ENCODE results near the gene HS3ST3A1. TPM values are rescaled to one million over a fixed set of nuclear protein-coding genes. Genes with fewer than 3 reads are reported as not detected.
"Not testable (repeated sequence)": the region's sequence is repeated elsewhere in the genome, so short reads cannot be mapped to it uniquely, and the experiment has no call there.

The HS3ST3A1 gene
- polyA plus RNA-seq, 1 donor: 1.6 TPM

GRCh38 chr17:13540546-13540945 lies 61.2 kb downstream of the HS3ST3A1 start:
- no peak for DNase-seq

GRCh38 chr17:13539421-13539820 lies 62.3 kb downstream of the HS3ST3A1 start:
- DNase-seq: no peak

GRCh38 chr17:13538841-13539411 lies 62.8 kb downstream of the HS3ST3A1 start:
- DNase-seq: no peak

GRCh38 chr17:13537871-13538643 lies 63.7 kb downstream of the HS3ST3A1 start:
- DNase-seq: no peak

DNA sequence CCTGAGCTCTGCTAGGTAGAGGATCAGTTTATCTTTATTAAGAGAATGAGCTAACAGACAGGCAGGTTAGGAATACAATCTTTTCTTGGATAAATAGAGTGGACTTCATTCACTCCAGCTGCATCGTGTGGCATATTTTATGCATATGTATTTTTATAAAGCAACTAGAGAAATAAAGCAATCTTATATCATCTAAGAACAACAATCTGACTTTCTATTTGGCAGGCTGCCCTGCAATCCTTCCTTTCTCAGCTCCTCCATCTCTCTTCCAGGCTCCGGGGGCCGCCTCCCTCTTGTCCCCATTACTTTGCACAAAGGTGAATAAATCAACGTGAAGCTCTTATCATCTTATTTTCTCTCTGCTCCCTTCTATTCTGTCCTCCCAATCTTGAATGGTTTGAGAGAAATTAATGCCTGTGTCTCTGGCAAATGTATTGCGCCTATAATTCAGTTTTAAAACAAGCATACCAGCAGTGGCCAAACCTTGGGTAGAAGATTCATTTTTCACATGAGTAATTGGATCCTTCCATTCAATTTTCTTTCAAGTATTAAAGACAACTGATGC lies 64.5 kb downstream of the HS3ST3A1 start:
- no peak for DNase-seq

GRCh38 chr17:13534946-13535345 lies 66.8 kb downstream of the HS3ST3A1 start:
- DNase-seq: no peak

DNA sequence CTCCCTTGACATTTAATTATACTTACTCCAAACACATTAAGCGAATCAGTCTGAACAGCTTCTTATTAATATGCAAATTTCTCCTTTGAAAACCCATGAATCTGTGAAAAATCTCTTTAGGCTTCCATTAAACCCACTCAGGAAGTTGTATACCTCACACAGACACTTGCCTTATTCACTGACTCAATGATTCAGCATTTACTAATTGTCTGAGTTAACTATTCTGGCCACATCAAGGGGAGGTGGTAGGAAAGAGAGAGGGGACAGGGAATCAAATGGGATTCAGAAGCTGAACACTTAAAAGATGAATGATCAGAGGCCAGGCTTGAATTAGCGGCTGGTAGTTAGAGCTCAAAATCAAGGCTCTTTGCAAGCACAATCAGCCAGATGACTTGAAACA lies 70.0 kb downstream of the HS3ST3A1 start:
- DNase-seq: no peak

- DNase-seq: no peak
These were observed 75.9 kb downstream of the HS3ST3A1 start for GRCh38 chr17:13525876-13526275.

GRCh38 chr17:13523164-13523563 lies 78.6 kb downstream of the HS3ST3A1 start:
- no peak for DNase-seq

- no peak for DNase-seq
These were observed 79.0 kb downstream of the HS3ST3A1 start for GRCh38 chr17:13522749-13523148.

DNA sequence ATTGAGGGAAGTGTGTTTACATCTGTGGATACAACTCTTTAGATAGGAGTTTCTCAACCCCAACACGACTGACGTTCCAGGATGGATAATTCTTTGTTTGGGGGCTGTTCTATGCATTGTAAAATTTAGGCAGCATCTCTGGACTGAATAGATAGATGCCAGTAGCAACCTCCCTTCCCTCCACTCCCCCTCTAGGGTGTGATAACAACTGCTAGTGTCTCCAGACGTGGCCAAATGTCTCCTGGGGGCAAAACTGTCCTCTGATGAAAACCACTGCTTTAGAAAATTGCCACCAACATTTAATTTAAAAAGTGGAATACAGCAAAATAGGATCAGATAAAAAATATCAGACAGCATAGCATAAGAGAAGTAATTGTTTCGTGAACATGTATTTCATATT lies 79.9 kb downstream of the HS3ST3A1 start:
- no peak for DNase-seq

DNA sequence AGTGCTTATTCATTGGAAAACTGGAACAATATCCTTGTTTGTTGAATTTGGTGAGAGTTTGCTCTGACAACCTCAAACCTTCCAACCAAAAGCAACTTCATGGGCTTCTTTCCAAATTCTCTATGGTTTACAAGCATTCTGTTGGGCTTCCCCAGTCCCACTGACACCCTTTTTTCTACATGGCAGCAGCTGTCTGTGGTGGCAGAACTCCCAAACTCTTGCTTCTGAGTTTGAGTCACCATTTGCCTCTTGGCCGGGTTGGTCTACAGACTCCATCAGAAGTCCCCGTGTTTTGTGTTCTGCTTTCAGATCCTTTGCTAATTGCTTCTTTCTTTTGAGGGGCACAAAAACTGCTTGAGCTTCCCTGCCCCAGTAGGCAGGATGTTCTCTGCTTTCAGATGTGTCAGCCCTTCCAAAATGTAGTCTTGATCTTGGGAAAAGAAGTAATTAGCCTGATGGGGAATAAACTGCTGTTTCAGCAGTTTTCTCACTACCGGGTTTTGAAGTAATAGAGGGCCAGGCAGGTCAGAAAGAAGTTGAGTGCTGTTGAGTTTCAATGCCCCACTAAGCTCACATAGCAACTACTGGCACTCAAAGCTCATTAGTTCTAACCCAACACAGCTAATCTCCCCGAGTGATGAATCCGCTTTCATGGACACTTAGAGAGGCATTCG lies 80.7 kb downstream of the HS3ST3A1 start:
- no peak for DNase-seq

DNA sequence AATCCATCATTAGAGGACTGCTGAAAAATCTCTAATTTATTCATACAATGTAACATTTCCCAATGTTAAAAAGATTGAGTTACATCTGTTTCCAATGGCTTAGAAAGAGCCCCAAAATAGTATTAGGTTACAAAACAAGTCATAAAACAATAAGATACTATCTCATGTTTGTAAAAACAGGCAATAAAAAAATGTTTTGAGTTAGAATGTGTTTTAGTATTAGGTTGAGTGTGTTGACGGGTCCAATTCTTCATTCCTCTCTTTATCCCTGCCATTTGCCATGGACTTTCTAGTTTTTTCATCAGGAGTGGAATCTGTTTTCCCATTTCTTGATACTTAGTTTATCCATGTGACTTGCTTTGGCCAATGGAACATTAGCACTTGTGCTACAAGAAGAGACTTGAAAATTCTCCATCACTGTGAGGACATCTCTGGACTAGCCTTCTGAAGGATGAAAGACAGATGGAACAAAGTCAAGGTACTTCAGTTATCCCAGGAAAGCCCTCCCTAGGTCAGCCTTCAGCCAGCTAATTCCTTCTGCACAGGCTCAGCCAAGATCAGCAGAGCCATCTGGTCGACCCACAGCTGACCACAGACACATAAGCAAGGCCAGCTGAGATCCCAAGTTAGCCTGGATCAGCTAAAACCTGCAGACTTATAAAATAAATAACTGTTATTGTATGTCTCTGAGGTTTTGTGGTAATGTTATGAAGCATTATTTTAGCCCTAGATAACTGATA lies 83.3 kb downstream of the HS3ST3A1 start:
- DNase-seq: no peak

DNA sequence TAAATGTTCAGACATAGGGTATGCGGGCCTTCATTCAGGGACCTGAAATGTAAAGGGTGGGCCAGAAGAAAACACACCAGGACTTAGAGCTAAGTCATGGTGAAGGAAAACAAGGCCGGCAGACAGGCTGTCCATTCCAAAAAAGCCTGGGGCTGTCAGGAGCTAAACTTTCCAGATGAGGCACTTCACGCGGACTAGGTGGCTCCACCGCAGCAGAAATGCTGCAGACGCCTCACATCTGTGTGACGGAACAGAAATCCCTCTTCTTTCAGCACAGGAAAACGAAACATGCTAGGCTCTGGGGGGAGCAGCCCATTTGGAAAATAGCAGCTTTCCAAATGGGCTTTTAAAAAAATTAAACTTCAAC lies 88.7 kb downstream of the HS3ST3A1 start:
- DNase-seq: no peak

DNA sequence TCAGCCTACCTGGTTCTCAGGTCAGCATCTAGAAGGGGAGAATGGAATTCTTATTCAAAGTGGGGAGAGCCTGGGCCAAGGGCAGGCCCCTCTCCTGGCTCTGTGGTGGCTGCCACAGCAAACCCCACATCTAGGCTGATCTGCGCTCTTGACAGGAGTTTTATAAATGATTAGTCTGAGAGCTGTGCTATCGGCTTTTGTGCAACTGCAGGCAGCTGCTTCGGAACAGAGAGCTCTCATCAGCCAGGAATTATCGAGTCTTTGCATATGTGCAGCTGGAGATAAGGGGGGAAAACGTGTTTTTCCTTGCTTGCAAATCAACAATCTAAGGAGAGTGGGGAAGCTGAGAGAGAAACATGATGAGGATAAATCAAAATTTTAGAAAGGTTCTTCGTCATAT lies 91.7 kb downstream of the HS3ST3A1 start:
- DNase-seq: no peak

GRCh38 chr17:13509527-13509926 lies 92.2 kb downstream of the HS3ST3A1 start:
- no peak for DNase-seq

DNA sequence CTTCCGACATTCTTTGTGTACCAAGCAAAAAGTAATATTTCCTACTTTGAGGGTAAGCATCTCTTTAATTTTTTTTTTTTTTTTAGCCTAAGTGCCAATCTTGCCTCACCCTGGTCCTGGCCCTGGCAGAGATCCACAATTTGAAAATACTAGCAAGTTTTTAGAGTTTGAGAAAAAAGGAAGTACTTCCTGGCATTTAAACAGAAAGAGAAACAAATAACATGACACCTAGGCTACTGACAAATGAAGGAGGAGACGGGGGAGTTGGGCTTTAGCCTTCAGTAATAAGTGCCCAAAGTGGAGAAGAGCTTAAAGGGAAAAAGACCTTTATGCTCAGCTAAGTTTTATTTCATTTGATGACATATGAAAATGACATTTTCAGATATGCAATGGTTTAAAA lies 92.8 kb downstream of the HS3ST3A1 start:
- DNase-seq: no peak

DNA sequence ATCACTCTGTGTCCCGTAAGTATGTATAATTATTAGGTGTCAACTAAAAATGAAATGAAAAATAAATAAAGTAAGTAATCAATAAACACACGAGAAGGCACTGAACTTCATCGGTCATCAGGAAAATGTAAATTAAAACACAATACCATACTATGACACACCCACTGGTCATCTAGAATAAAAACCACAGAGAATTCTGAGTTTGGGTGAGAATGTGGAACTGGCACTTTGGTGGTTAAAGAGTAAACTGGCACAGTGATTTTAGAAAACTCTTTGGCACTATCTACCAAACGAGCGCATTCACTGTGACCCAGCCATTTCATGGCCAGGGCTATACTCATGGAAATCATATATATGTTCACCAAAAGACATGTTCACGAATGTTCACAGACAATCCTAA lies 98.2 kb downstream of the HS3ST3A1 start:
- no peak for DNase-seq

GRCh38 chr17:13502263-13502662 lies 99.5 kb downstream of the HS3ST3A1 start:
- no peak for DNase-seq

- no peak for DNase-seq
These were observed 100.8 kb downstream of the HS3ST3A1 start for GRCh38 chr17:13500947-13501346.

- no peak for DNase-seq
These were observed 103.5 kb downstream of the HS3ST3A1 start for GRCh38 chr17:13498184-13498583.

DNA sequence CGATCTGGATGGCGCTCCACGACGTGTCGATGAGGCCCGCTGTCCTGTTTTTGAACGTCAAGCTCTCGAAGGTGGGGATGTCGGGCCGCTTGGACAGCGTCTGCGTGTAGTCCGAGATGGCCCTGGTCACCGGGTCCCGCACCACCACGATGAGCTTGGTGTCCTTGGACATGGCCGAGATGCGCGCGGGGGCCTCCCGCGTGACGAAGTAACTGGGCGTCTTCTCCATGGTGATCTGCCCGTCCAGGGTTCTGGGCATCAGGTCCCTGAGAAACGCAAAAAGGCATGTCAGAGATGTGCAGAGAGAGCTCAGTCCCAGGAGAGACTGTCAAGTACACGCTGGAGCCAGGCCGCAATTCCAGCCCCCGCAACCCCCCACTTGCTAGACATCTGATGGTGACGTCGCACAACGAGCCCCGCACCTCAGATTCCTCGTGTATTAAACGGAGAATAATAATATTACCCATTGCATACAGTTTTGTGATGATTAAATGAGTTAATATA lies 105.1 kb downstream of the HS3ST3A1 start:
- not testable (repeated sequence) for DNase-seq

Measured in left kidney (tissue), 2 donors.